Activated CD4-positive, CD25-positive, alpha-beta regulatory T cell treated with anti-CD3 and anti-CD28 coated beads, Interleukin-2, amount 50 U/mL, for 24 hours (primary cell): Measurements from ENCODE around the gene FBRSL1.
A peak's percentile ranks its signal among the peaks of the same experiment; 100 is the strongest.
"Not testable (repeated sequence)": the region's sequence is repeated elsewhere in the genome, so short reads cannot be mapped to it uniquely, and the experiment has no call there.

ENCODE experiments used
- ATAC-seq, 2 donors: fragments of 150-1000 bp; cut with Tn5 transposase; one replicate each; pipeline ENCODE4 v1.10.0; 2021; ENCODE audit warnings: mild to moderate bottlenecking in 1 of 2, moderate library complexity in 1 of 2

Gene FBRSL1

DNA sequence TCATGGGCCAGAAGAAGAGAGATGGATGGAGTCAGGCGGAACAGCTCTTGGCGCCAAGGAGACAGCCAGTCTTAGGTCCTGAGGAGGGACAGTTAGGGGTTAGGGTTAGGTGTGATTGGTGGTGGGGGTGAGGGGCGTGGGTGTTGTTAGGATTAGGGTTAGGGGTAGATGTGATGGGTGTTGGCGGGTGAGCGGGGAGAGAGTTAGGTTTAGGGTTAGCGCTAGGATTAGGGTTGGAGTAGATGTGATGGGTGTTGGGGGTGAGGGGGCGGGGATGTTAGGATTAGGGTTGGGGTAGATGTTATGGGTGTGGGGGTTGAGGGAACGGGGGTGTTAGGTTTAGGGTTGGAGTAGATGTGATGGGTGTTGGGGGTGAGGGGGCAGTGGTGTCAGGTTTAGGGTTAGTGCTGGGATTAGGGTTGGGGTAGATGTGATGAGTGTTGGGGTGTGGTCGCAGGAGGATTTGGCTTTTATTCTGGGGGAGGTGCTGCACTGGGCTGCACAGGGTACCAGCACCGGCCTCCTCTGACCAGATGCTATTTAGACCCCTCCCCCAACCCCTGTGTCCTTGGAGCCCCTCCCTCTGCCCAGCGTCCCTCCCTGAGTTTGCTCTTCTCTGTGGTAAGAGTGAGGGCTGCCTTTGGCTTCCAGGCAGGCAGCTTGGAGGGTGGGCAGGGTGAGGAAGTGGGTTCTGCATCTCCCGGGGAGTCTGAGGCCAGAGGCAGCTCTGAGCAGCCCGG lies 35.6 kb upstream of the FBRSL1 start:
- no peak for ATAC-seq

DNA sequence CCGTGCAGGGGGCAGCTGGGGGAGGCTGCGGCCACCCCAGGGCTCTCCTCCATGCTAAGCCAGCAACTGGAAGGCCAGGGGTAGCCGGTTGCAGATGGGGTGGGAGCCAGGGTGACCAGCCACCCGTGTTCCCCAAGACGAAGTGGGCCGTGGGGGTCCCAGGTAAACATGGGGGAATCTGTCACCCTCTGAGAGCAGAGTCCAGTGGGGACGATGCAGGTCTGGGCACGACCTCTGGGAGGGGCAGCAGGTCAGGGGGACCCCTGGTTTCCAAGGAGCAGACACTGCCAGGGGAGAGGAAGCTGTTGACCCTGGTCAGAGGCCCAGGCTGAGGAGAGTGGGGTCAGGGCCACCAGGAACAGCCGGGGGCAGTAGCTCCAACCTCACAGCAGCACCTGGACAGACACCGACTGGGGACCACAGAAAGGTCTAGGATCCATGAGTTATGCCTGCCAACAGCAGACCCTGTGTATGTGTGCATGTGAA lies 35.0 kb upstream of the FBRSL1 start:
- ATAC-seq = no peak

DNA sequence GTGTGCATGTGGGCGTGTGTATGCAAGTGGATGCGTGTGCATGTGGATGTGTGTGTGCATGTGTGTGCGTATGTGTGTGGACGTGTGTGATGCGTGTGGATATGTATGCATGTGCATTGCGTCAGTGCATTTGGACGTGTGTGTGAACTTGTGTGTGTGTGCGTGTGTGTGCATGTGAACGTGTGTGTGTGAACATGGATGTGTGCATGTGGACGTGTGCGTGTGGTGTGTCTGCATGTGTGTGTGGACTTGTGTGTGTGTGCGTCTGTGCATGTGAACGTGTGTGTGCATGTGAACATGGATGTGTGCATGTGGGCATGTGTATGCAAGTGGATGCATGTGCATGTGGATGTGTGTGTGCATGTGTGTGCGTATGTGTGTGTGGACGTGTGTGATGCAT lies 34.4 kb upstream of the FBRSL1 start:
- no peak for ATAC-seq

GRCh38 chr12:132456186-132456943 lies 33.6 kb upstream of the FBRSL1 start:
- ATAC-seq = no peak

GRCh38 chr12:132456944-132457495 lies 32.9 kb upstream of the FBRSL1 start:
- no peak for ATAC-seq

DNA sequence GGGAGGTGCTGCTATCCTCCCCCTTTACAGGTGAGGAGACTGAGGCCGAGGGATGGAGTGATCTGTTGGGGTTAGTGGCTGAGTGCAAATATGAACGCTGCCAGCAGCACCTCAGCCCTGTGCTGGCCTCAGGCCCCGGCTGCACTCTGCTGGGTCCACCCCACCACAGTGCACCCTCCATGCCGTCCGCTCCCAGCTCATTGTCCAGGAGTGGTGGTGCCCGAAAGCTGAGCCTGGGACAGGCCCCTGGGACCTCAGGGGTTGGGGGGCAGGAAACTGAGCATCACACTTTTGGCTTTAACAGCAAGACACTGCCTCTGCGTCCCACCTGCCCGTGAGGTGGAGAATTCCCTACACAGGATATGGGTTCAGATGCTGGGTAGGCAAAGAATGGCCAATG lies 31.5 kb upstream of the FBRSL1 start:
- ATAC-seq = no peak

- ATAC-seq = no peak
Observed at GRCh38 chr12:132458846-132459641, 30.9 kb upstream of the FBRSL1 start.

GRCh38 chr12:132460571-132460970 lies 29.4 kb upstream of the FBRSL1 start:
- ATAC-seq = no peak

DNA sequence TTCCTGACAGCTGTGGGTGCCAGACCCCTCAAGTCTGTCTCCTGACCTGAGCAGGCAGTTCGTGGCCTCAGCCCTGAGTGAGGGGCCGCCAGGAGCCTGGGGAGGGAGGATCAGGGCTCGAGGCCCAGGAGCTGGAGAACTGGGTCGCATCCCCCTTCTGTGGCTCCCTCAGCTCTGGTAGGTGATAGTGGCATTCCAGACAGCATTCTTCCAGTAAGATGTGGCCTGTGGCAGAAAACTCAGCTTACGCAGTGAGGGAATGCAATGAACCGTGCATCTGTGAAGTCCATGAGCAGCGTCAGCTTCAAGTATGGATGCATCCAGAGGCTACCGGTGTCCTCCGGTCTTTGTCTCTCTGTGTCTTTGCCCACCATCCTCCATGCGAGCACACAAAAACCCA lies 28.4 kb upstream of the FBRSL1 start:
- no peak for ATAC-seq

GRCh38 chr12:132462788-132463187 lies 27.2 kb upstream of the FBRSL1 start:
- peak in 1 of 2 donors; percentile 64 for ATAC-seq

GRCh38 chr12:132463284-132463924 lies 26.5 kb upstream of the FBRSL1 start:
- not testable (repeated sequence) for ATAC-seq

DNA sequence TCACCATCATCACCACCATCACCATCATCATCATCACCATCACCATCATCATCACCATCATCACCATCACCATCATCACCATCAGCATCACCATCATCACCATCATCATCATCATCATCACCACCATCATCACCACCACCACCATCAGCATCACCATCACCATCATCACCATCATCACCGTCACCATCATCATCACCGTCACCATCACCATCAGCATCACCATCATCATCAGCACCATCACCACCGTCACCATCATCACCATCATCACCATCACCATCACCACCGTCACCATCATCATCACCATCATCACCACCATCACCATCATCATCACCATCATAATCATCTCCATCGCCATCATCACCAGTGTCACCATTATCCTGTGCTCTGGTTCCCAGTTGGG lies 25.6 kb upstream of the FBRSL1 start:
- ATAC-seq = not testable (repeated sequence)

DNA sequence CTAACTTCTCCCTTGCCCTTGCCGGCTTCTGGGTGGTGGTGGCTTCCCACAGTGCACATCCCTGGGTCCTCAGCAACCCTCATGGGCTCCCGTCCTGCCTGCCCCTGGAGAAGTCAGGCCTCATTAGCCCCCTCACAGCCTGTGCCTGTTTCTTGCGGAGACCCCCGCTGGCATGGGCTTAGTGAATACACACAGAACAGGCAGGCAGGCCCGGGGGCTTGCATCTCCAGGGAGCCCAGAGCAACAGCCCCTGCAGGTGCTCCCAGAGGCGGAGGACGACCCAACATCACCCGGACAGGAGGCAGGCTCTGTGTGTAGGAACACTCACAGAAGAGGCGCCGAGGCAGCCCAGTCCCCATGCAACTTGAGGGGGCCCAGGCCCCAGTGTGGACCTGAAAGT lies 25.1 kb upstream of the FBRSL1 start:
- ATAC-seq = no peak

GRCh38 chr12:132465269-132466190 lies 24.4 kb upstream of the FBRSL1 start:
- no peak for ATAC-seq

DNA sequence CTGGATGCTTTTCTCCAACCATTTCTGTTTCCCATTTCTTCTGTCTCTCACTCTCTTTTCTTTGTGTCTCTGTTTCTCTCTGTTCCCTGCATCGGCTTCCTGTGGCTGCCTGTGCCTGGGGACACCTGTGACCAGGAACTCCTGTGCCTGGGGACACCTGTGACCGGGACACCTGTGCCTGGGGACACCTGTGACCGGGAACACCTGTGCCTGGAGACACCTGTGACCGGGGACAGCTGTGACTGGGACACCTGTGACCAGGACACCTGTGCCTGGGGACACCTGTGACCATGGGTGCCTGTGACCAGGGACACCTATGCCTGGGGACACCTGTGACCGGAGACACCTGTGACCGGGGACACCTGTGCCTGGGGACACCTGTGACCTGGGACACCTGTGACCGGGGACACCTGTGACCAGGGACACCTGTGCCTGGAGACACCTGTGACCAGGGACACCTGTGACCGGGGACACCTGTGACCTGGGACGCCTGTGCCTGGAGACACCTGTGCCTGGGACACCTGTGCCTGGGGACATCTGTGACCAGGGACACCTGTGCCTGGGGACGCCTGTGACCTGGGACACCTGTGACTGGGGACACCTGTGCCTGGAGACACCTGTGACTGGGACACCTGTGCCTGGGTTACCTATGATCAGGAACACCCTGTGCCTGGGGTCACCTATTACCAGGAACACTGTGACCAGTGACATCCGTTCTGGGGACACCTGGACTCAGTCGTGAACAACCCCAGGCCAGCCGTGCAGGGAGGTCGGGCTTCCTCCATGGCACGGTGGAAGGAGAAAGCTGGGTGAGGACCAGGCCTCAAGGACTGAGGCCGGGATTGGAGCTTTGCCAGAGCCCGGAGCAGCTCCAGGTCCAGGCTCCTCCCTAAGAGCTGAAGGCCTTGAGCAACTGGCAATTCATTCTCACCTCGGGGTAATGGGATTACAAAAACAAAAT lies 23.4 kb upstream of the FBRSL1 start:
- ATAC-seq = no peak

GRCh38 chr12:132467511-132467910 lies 22.4 kb upstream of the FBRSL1 start:
- ATAC-seq = no peak

GRCh38 chr12:132469423-132469822 lies 20.5 kb upstream of the FBRSL1 start:
- ATAC-seq = no peak

GRCh38 chr12:132470397-132470796 lies 19.6 kb upstream of the FBRSL1 start:
- no peak for ATAC-seq

GRCh38 chr12:132471011-132471857 lies 18.7 kb upstream of the FBRSL1 start:
- ATAC-seq = peak in 1 of 2 donors; percentile 31
